H9 (cell line): ENCODE measurements around the gene TMEM272. TPM values are rescaled to one million over a fixed set of nuclear protein-coding genes. Genes with fewer than 3 reads are reported as not detected.

Source experiments
- DNase-seq: peaks from one replicate; pipeline ENCODE4 v3.0.0-alpha.2; 2017
- H2AFZ ChIP-seq: one replicate; pipeline ENCODE4 v1.6.1; 2013; ENCODE audit warnings: mild to moderate bottlenecking, low read length, control low read depth, moderate library complexity
- H2AK5ac ChIP-seq: 2 replicates; pipeline ENCODE4 v1.6.1; 2013; ENCODE audit warnings: low read length, control low read depth, mixed read lengths; ENCODE audit not compliant: insufficient read length
- H2BK120ac ChIP-seq: one replicate; pipeline ENCODE4 v1.6.1; 2013; ENCODE audit warnings: low read depth, mild to moderate bottlenecking, low read length, control low read depth, inconsistent platforms; ENCODE audit not compliant: poor library complexity, severe bottlenecking
- H2BK12ac ChIP-seq: 2 replicates; pipeline ENCODE4 v1.6.1; 2013; ENCODE audit warnings: low read length, control low read depth, mixed read lengths, low read depth; ENCODE audit not compliant: insufficient read length
- H2BK15ac ChIP-seq: 2 replicates; pipeline ENCODE4 v1.6.1; 2013; ENCODE audit warnings: low read depth, low read length, control low read depth
- H2BK20ac ChIP-seq: one replicate; pipeline ENCODE4 v1.6.1; 2013; ENCODE audit warnings: low read depth, mild to moderate bottlenecking, low read length, control low read depth, inconsistent platforms; ENCODE audit not compliant: poor library complexity, severe bottlenecking
- H2BK5ac ChIP-seq: 2 replicates; pipeline ENCODE4 v1.6.1; 2013; ENCODE audit warnings: low read length, control low read depth, mixed read lengths; ENCODE audit not compliant: insufficient read length
- H3K14ac ChIP-seq: 2 replicates; pipeline ENCODE4 v1.6.1; 2013; ENCODE audit warnings: low read length, control low read depth; ENCODE audit not compliant: insufficient read depth
- H3K18ac ChIP-seq: 2 replicates; pipeline ENCODE4 v1.6.1; 2013; ENCODE audit warnings: low read depth, mild to moderate bottlenecking, mixed read lengths, low read length, control low read depth; ENCODE audit not compliant: insufficient read length
- H3K23ac ChIP-seq: 2 replicates; pipeline ENCODE4 v1.6.1; 2013; ENCODE audit warnings: low read length, control low read depth, mixed read lengths, low read depth; ENCODE audit not compliant: insufficient read length
- H3K23me2 ChIP-seq: 2 replicates; pipeline ENCODE4 v1.6.1; 2013; ENCODE audit warnings: low read depth, mild to moderate bottlenecking, mixed read lengths, low read length, control low read depth; ENCODE audit not compliant: insufficient read length, poor library complexity, severe bottlenecking
- H3K27ac ChIP-seq: 2 replicates; pipeline ENCODE4 v1.5.1; 2013; ENCODE audit warnings: low read length, control low read depth, mixed read lengths, low read depth; ENCODE audit not compliant: insufficient read length
- H3K27me3 ChIP-seq: 2 replicates; pipeline ENCODE4 v1.6.1; 2013; ENCODE audit warnings: low read length, control low read depth, inconsistent platforms; ENCODE audit not compliant: insufficient read depth
- H3K4ac ChIP-seq: 2 replicates; pipeline ENCODE4 v1.6.1; 2013; ENCODE audit warnings: low read depth, mild to moderate bottlenecking, control low read depth, inconsistent platforms, low read length, moderate library complexity
- H3K4me1 ChIP-seq: 2 replicates; pipeline ENCODE4 v1.6.1; 2013; ENCODE audit warnings: low read length, control low read depth, inconsistent platforms; ENCODE audit not compliant: insufficient read depth
- H3K4me2 ChIP-seq: 2 replicates; pipeline ENCODE4 v1.6.1; 2013; ENCODE audit warnings: low read length, control low read depth, mixed read lengths; ENCODE audit not compliant: insufficient read length, insufficient read depth
- H3K56ac ChIP-seq: 2 replicates; pipeline ENCODE4 v1.6.1; 2013; ENCODE audit warnings: low read depth, mild to moderate bottlenecking, mixed read lengths, low read length, control low read depth; ENCODE audit not compliant: insufficient read length
- H3K79me1 ChIP-seq: 2 replicates; pipeline ENCODE4 v1.6.1; 2013; ENCODE audit warnings: low read depth, mild to moderate bottlenecking, moderate library complexity, low read length, control low read depth, inconsistent platforms; ENCODE audit not compliant: insufficient read depth, poor library complexity, severe bottlenecking
- H3K79me2 ChIP-seq: 2 replicates; pipeline ENCODE4 v1.6.1; 2013; ENCODE audit warnings: low read length, control low read depth, inconsistent platforms; ENCODE audit not compliant: insufficient read depth
- H3K9ac ChIP-seq: 2 replicates; pipeline ENCODE4 v1.6.1; 2013; ENCODE audit warnings: low read length, control low read depth, mixed read lengths; ENCODE audit not compliant: insufficient read length; ENCODE audit errors: extremely low read depth
- H3K9me3 ChIP-seq: one replicate; pipeline ENCODE4 v1.6.1; 2013; ENCODE audit warnings: low read depth, low read length, inconsistent platforms; ENCODE audit not compliant: control insufficient read depth
- H3T11ph ChIP-seq: one replicate; pipeline ENCODE4 v1.6.1; 2013; ENCODE audit warnings: mild to moderate bottlenecking, low read length, control low read depth, inconsistent platforms
- H4K20me1 ChIP-seq: one replicate; pipeline ENCODE4 v1.6.1; 2013; ENCODE audit not compliant: control insufficient read depth, insufficient read length, insufficient read depth
- H4K5ac ChIP-seq: 2 replicates; pipeline ENCODE4 v1.6.1; 2013; ENCODE audit warnings: low read depth, mild to moderate bottlenecking, mixed read lengths, low read length, control low read depth; ENCODE audit not compliant: insufficient read length
- H4K8ac ChIP-seq: replicated peaks from 2 replicates; pipeline ENCODE4 v1.6.1; 2013; ENCODE audit warnings: low read length, control low read depth, mixed read lengths, low read depth; ENCODE audit not compliant: insufficient read length
- H4K91ac ChIP-seq: 2 replicates; pipeline ENCODE4 v1.6.1; 2013; ENCODE audit warnings: low read depth, mild to moderate bottlenecking, moderate library complexity, mixed read lengths, low read length, control low read depth; ENCODE audit not compliant: insufficient read length
- H3K27ac Mint-ChIP-seq, 3 experiments: 2 replicates in 2 of 3; 3 replicates in 1 of 3; pipeline ENCODE4 v1.8.0; 2020 to 2021; ENCODE audit warnings: mixed read lengths in 3 of 3, mild to moderate bottlenecking in 1 of 3, moderate library complexity in 1 of 3
- H3K27me3 Mint-ChIP-seq: 2 replicates; pipeline ENCODE4 v1.8.0; 2021; ENCODE audit warnings: low read depth, mild to moderate bottlenecking, moderate library complexity, mixed read lengths
- H3K36me3 Mint-ChIP-seq, 3 experiments: 2 replicates in 2 of 3; 3 replicates in 1 of 3; pipeline ENCODE4 v1.8.0; 2020 to 2021; ENCODE audit warnings: low read depth in 3 of 3, mixed read lengths in 3 of 3; ENCODE audit not compliant: insufficient read depth in 1 of 3
- H3K4me1 Mint-ChIP-seq, 2 experiments: 2 replicates each; pipeline ENCODE4 v1.8.0; 2020; ENCODE audit warnings: mixed read lengths in 2 of 2
- H3K4me3 Mint-ChIP-seq, 2 experiments: 2 replicates in 1 of 2; 3 replicates in 1 of 2; pipeline ENCODE4 v1.8.0; 2020 to 2021; ENCODE audit warnings: mild to moderate bottlenecking in 2 of 2, mixed read lengths in 2 of 2, moderate library complexity in 1 of 2
- H3K9me3 Mint-ChIP-seq, 2 experiments: 2 replicates in 1 of 2; 3 replicates in 1 of 2; pipeline ENCODE4 v1.8.0; 2020; ENCODE audit warnings: mild to moderate bottlenecking in 2 of 2, mixed read lengths in 2 of 2, moderate library complexity in 1 of 2
- WGBS: extraction: QIAGEN DNeasy Blood & Tissue Kit; methylation state at CpG from one replicate; pipeline ENCODE4 v1.1.7; 2013; ENCODE audit warnings: missing lambda C conversion rate, low lambda C conversion rate, mixed read lengths; ENCODE audit not compliant: insufficient read length; ENCODE audit errors: extremely low coverage; 5-methylcytosine and 5-hydroxymethylcytosine counted together
- total RNA-seq: library from RNA; stranded (reverse); gene quantifications from 2 replicates; pipeline ENCODE4 v1.2.1, GENCODE V29; 2021
- TF ChIP-seq, protein P1 (sequence below): fragments of 200-600 bp; sonication (generic); conservative IDR thresholded peaks from 3 replicates; pipeline ENCODE4 v1.8.0; 2021; ENCODE audit warnings: antibody characterized with exemption, mild to moderate bottlenecking

TMEM272 gene
- total RNA-seq, 1 experiment from 2014 or later: not detected

DNA sequence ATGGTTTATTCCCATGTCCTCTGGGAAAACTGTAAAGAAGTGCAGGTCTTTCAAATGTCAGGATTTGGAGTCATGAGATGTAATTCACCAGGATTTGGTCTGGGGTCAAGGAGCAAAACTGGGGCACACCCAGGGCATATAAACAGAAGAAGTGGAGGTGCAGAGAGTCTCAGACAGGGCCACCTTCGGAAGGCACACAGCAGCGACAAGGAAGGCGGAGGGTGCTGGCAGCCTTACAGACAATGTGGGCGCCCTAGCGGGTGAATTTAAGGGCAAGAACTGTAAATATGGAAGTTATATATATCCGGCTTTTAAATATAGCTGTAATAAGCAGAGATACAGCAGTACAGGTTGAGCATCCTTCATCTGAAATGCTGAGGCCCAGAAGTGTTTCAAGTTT, 72.2 kb downstream of the TMEM272 start:
- Mint-ChIP-seq H3K4me3 (no peak overlapping the region), H3K36me3 (no peaks in the 10 kb centered on the region; a peak in 2 of 7 replicates), H3K4me1 (peaks cover 20% of the 10 kb centered on the region in 2 experiments), H3K27ac (peak overlapping the region in 1 of 3 experiments; percentile 6; a peak in 1 of 7 replicates), H3K27me3 (no peaks in the 10 kb centered on the region; the same call in 1 of the 2 replicates), H3K9me3 (no peaks in the 10 kb centered on the region)
- H3K23me2 ChIP-seq: no peaks in the 10 kb centered on the region
- no peaks in the 10 kb centered on the region for H3K27me3 ChIP-seq
- H3K79me1 ChIP-seq: no peaks in the 10 kb centered on the region
- H3K23ac ChIP-seq: no peak overlapping the region
- H3K9ac ChIP-seq: no peak overlapping the region
- no peak overlapping the region for H2BK15ac ChIP-seq
- TF ChIP-seq, protein P1, sequence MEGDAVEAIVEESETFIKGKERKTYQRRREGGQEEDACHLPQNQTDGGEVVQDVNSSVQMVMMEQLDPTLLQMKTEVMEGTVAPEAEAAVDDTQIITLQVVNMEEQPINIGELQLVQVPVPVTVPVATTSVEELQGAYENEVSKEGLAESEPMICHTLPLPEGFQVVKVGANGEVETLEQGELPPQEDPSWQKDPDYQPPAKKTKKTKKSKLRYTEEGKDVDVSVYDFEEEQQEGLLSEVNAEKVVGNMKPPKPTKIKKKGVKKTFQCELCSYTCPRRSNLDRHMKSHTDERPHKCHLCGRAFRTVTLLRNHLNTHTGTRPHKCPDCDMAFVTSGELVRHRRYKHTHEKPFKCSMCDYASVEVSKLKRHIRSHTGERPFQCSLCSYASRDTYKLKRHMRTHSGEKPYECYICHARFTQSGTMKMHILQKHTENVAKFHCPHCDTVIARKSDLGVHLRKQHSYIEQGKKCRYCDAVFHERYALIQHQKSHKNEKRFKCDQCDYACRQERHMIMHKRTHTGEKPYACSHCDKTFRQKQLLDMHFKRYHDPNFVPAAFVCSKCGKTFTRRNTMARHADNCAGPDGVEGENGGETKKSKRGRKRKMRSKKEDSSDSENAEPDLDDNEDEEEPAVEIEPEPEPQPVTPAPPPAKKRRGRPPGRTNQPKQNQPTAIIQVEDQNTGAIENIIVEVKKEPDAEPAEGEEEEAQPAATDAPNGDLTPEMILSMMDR: no peak
- H2AFZ ChIP-seq: no peak overlapping the region
- H3K9me3 ChIP-seq: no peaks in the 10 kb centered on the region
- H3K14ac ChIP-seq: no peak overlapping the region
- 0 out of 2 replicates have a peak, but pooled peaks cover 3% of the 10 kb centered on the region for H3K4me1 ChIP-seq
- no peak overlapping the region for H2BK12ac ChIP-seq
- H3K79me2 ChIP-seq: no peaks in the 10 kb centered on the region
- WGBS: no CpG with 5 or more reads among the region's 6 CpGs
- H4K20me1 ChIP-seq: no peaks in the 10 kb centered on the region
- no peak overlapping the region for H2BK20ac ChIP-seq
- no peak overlapping the region for H3T11ph ChIP-seq
- H4K8ac ChIP-seq: no peak overlapping the region
- no peak overlapping the region for H2BK5ac ChIP-seq
- H3K4me2 ChIP-seq: no peak overlapping the region
- H3K18ac ChIP-seq: no peak overlapping the region
- no peak overlapping the region for H3K27ac ChIP-seq
- no peak overlapping the region for H3K4ac ChIP-seq
- no peak for DNase-seq
- no peak overlapping the region for H2BK120ac ChIP-seq
- no peak overlapping the region for H3K56ac ChIP-seq
- H4K91ac ChIP-seq: no peak overlapping the region
- H2AK5ac ChIP-seq: no peak overlapping the region
- no peak overlapping the region for H4K5ac ChIP-seq
